GM23248 (cell line): ENCODE results near the gene HDAC4.

Experiments used
- EZH2 ChIP-seq: fragments of 200-600 bp; sonication (generic); IDR thresholded peaks from 2 replicates; pipeline ENCODE4 v1.6.1; 2018; ENCODE audit warnings: antibody characterized with exemption, mild to moderate bottlenecking; ENCODE audit not compliant: insufficient read depth, poor library complexity, severe bottlenecking
- EZH2phosphoT487 ChIP-seq: fragments of 200-600 bp; sonication (generic); IDR thresholded peaks from 2 replicates; pipeline ENCODE4 v1.6.1; 2018; ENCODE audit warnings: antibody characterized with exemption, moderate library complexity, mild to moderate bottlenecking, low read depth; ENCODE audit not compliant: insufficient read depth

- no peak for TF ChIP-seq EZH2phosphoT487
- no peak for TF ChIP-seq EZH2
These were observed 17.6 kb downstream of the HDAC4 start for GRCh38 chr2:239383036-239383758.
